K562 (cell line): Measurements from ENCODE around the gene FCGR2B. TPM values are rescaled to one million over a fixed set of nuclear protein-coding genes. Genes with fewer than 3 reads are reported as not detected.

Experiments used
- CEBPB ChIP-seq: fragments of 450-650 bp; IDR thresholded peaks from 2 replicates; pipeline ENCODE4 v1.6.1; 2016; ENCODE audit warnings: missing genetic modification characterization, missing compliant biosample characterization
- ELF1 ChIP-seq: fragments of 200-800 bp; sonication (Bioruptor generic); IDR thresholded peaks from 2 replicates; pipeline ENCODE4 v1.6.1; 2016; ENCODE audit warnings: missing genetic modification characterization, missing compliant biosample characterization
- EWSR1 ChIP-seq: fragments of 450-650 bp; IDR thresholded peaks from 2 replicates; pipeline ENCODE4 v1.6.1; 2018; ENCODE audit warnings: borderline replicate concordance, mild to moderate bottlenecking, low read depth, moderate library complexity; ENCODE audit not compliant: partially characterized antibody
- HDAC1 ChIP-seq, 2 experiments: fragments of 450-650 bp; IDR thresholded peaks; 2 replicates each; pipeline ENCODE4 v1.6.1; 2016 to 2017; ENCODE audit warnings: inconsistent platforms in 1 of 2, mild to moderate bottlenecking in 1 of 2, moderate library complexity in 1 of 2
- HOMEZ ChIP-seq: fragments of 250-450 bp; sonication (Bioruptor Pico); IDR thresholded peaks from 2 replicates; pipeline ENCODE4 v1.4.0; 2020; ENCODE audit warnings: mild to moderate bottlenecking, moderate library complexity
- MAX ChIP-seq: sonication (generic); formaldehyde crosslinking; IDR thresholded peaks from 2 replicates; pipeline ENCODE4 v1.9.0; 2022; ENCODE audit warnings: mild to moderate bottlenecking, missing genetic modification reagents
- POLR2A ChIP-seq: fragments of 450-650 bp; conservative IDR thresholded peaks from 2 replicates; pipeline ENCODE4 v1.6.1; 2016
- POLR2AphosphoS5 ChIP-seq: IDR thresholded peaks from 2 replicates; pipeline ENCODE4 v1.6.1; 2011; ENCODE audit warnings: mild to moderate bottlenecking, low read depth, low read length, moderate library complexity; ENCODE audit not compliant: control insufficient read depth, insufficient read depth
- RAD21 ChIP-seq, 2 experiments: fragments of 250-450 bp in 1 of 2; fragments of 450-650 bp in 1 of 2; sonication (Bioruptor Pico) in 1 of 2; formaldehyde crosslinking in 1 of 2; IDR thresholded peaks in 1 of 2; conservative IDR thresholded peaks in 1 of 2; 2 replicates each; pipeline versions ENCODE4 v1.4.0 to v1.8.0; 2020 to 2022; ENCODE audit warnings: mild to moderate bottlenecking in 2 of 2, moderate library complexity in 1 of 2
- SIX5 ChIP-seq, 2 experiments: IDR thresholded peaks; 2 replicates each; pipeline ENCODE4 v1.6.1; 2011; ENCODE audit warnings: low read length in 2 of 2, borderline replicate concordance in 1 of 2, low read depth in 1 of 2, mild to moderate bottlenecking in 1 of 2, moderate library complexity in 1 of 2; ENCODE audit not compliant: insufficient read depth in 1 of 2
- STAG1 ChIP-seq: sonication (generic); formaldehyde crosslinking; IDR thresholded peaks from 2 replicates; pipeline ENCODE4 v1.5.0; 2020; ENCODE audit warnings: missing genetic modification reagents, borderline replicate concordance
- ZEB2 ChIP-seq: fragments of 450-650 bp; IDR thresholded peaks from 2 replicates; pipeline ENCODE4 v1.6.1; 2016
- ZNF12 ChIP-seq: sonication (generic); formaldehyde crosslinking; IDR thresholded peaks from 2 replicates; pipeline ENCODE4 v1.4.0; 2020; ENCODE audit warnings: mild to moderate bottlenecking, missing genetic modification reagents
- ZNF212 ChIP-seq: fragments of 450-650 bp; formaldehyde crosslinking; IDR thresholded peaks from 2 replicates; pipeline ENCODE4 v1.4.0; 2020; ENCODE audit warnings: mild to moderate bottlenecking
- ZNF644 ChIP-seq: fragments of 200-800 bp; sonication (Bioruptor generic); IDR thresholded peaks from 2 replicates; pipeline ENCODE4 v1.6.1; 2016; ENCODE audit warnings: low read depth, missing genetic modification characterization, missing compliant biosample characterization
- polyA plus RNA-seq, 8 experiments: library from polyadenylated mRNA; depleted of rRNA in 4 of 8; stranded (reverse) in 5 of 8; unstranded in 3 of 8; fragments of >200 nt; fragmentation: Nextera tagmentation in 2 of 8; fragmentation: Illumina TruSeq in 1 of 8; extraction: Ambion mirVana in 2 of 8; extraction: Trizol in 1 of 8; gene quantifications; 2 replicates each; pipeline versions ENCODE4 v1.2.1 to v1.2.3, GENCODE V29; 2011 to 2014; ENCODE audit warnings: inconsistent platforms in 1 of 8, missing spikeins in 1 of 8
- total RNA-seq, 7 experiments: library from RNA; depleted of rRNA in 6 of 7; stranded (reverse); fragments of >200 nt in 6 of 7; fragmentation: Illumina TruSeq in 2 of 7; extraction: Trizol in 2 of 7; gene quantifications; 2 replicates each; pipeline versions ENCODE4 v1.2.1 to v1.2.3, GENCODE V29; 2011 to 2021; ENCODE audit warnings: low replicate concordance in 1 of 7
- TF ChIP-seq, protein P1 (sequence below): fragments of 450-650 bp; formaldehyde crosslinking; IDR thresholded peaks from 2 replicates; pipeline ENCODE4 v1.4.0; 2022; ENCODE audit warnings: mild to moderate bottlenecking, moderate library complexity
- TF ChIP-seq, protein P2 (sequence below): conservative IDR thresholded peaks from 2 replicates; pipeline ENCODE4 v1.6.1; 2011; ENCODE audit warnings: low read depth, mild to moderate bottlenecking, low read length; ENCODE audit not compliant: control insufficient read depth
- TF ChIP-seq, protein P3 (sequence below): sonication (generic); formaldehyde crosslinking; IDR thresholded peaks from 2 replicates; pipeline ENCODE4 v1.8.0; 2022; ENCODE audit warnings: missing genetic modification reagents, mild to moderate bottlenecking, moderate library complexity, borderline replicate concordance
- TF ChIP-seq, protein P4 (sequence below), 2 experiments: IDR thresholded peaks; 2 replicates each; pipeline ENCODE4 v1.6.1; 2011; ENCODE audit warnings: borderline replicate concordance in 1 of 2, control low read depth in 1 of 2, low read depth in 1 of 2, low read length in 1 of 2, mild to moderate bottlenecking in 1 of 2, mixed read lengths in 1 of 2, moderate library complexity in 1 of 2; ENCODE audit not compliant: insufficient read depth in 1 of 2, insufficient read length in 1 of 2, poor library complexity in 1 of 2, severe bottlenecking in 1 of 2; ENCODE audit errors: extremely low read depth in 1 of 2

FCGR2B gene
- total and polyA plus RNA-seq, 9 of the 15 experiments (the other 6 are each of a cell fraction or from before 2014, with no cell fraction given), result 1.7 to 8.9 (median 3.9) TPM

DNA sequence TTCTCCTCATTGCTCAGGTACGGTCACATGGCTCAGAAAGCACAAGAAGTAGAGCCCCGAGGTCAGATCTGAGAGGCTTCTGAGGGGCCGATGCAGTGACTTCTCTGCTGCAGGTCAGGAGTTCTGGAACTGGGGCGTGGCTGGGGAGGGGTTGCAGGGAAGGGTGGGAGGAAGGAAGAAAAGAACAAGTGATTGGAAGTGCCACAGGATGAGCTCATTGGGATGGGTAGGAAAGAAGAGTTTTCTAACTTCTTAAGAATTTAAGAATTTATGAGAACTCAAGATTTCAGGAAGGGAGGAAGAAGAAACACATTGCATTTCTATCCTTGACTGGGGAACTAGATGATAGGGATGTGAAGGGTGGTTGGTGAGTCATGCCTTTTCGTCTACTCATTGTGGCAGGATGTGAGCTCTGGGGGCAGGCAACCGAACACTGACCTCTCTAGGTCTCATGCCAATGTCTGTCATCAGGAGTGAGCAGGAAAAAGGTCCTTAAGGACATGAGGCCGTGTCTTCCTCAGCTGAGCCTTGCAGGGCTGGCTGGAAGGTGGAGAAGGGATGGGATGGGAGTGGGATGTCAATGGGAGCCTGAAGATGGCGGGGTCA, 58.9 kb downstream of the FCGR2B start (continued):
- TF ChIP-seq POLR2AphosphoS5 (0 out of 2 replicates have a peak, but pooled peaks have one; percentile 46), SIX5 (IDR thresholded peaks at IDR 0.05; ENCODE audit: borderline replicate concordance in 1 of 2, insufficient read depth in 1 of 2, low read depth in 1 of 2, low read length in 2 of 2) (no peak), EWSR1 (no peak), CEBPB (tag) (no peak), POLR2A (0 out of 2 replicates have a peak, but pooled peaks have one; percentile 45), ZNF212 (CRISPR knock-in tag) (no peak), HDAC1 (IDR thresholded peaks at IDR 0.05) (peak in 1 of 2 experiments; percentile 84; a peak in 2 of 4 replicates), RAD21 (CRISPR knock-in tag; conservative IDR thresholded peaks at IDR 0.05 in 1 of 2, IDR thresholded peaks at IDR 0.05 in 1 of 2) (peak in 1 of 2 experiments; percentile 39; a peak in 2 of 4 replicates), ZEB2 (peak; percentile 75; the same call in 1 of the 2 replicates), MAX (CRISPR knock-in tag) (peak; percentile 58), ELF1 (no peak), STAG1 (CRISPR knock-in tag) (no peak), HOMEZ (no peak), ZNF644 (tag) (0 out of 2 replicates have a peak, but pooled peaks have one; percentile 24), ZNF12 (CRISPR knock-in tag) (no peak)
- TF ChIP-seq, protein P1, sequence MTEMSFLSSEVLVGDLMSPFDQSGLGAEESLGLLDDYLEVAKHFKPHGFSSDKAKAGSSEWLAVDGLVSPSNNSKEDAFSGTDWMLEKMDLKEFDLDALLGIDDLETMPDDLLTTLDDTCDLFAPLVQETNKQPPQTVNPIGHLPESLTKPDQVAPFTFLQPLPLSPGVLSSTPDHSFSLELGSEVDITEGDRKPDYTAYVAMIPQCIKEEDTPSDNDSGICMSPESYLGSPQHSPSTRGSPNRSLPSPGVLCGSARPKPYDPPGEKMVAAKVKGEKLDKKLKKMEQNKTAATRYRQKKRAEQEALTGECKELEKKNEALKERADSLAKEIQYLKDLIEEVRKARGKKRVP (CRISPR knock-in tag), result peak; percentile 29; the same call in 1 of the 2 replicates
- TF ChIP-seq, protein P2, sequence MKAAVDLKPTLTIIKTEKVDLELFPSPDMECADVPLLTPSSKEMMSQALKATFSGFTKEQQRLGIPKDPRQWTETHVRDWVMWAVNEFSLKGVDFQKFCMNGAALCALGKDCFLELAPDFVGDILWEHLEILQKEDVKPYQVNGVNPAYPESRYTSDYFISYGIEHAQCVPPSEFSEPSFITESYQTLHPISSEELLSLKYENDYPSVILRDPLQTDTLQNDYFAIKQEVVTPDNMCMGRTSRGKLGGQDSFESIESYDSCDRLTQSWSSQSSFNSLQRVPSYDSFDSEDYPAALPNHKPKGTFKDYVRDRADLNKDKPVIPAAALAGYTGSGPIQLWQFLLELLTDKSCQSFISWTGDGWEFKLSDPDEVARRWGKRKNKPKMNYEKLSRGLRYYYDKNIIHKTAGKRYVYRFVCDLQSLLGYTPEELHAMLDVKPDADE, result 0 out of 2 replicates have a peak, but pooled peaks have one; percentile 41
- TF ChIP-seq, protein P3, sequence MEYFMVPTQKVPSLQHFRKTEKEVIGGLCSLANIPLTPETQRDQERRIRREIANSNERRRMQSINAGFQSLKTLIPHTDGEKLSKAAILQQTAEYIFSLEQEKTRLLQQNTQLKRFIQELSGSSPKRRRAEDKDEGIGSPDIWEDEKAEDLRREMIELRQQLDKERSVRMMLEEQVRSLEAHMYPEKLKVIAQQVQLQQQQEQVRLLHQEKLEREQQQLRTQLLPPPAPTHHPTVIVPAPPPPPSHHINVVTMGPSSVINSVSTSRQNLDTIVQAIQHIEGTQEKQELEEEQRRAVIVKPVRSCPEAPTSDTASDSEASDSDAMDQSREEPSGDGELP (CRISPR knock-in tag), result peak; percentile 7; the same call in 1 of the 2 replicates
- TF ChIP-seq, protein P4, sequence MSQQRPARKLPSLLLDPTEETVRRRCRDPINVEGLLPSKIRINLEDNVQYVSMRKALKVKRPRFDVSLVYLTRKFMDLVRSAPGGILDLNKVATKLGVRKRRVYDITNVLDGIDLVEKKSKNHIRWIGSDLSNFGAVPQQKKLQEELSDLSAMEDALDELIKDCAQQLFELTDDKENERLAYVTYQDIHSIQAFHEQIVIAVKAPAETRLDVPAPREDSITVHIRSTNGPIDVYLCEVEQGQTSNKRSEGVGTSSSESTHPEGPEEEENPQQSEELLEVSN (IDR thresholded peaks at IDR 0.05; ENCODE audit: borderline replicate concordance in 1 of 2, extremely low read depth in 1 of 2, insufficient read depth in 1 of 2, insufficient read length in 1 of 2, low read depth in 1 of 2, low read length in 1 of 2, poor library complexity in 1 of 2, severe bottlenecking in 1 of 2), result no peak
